ENCODE measurements around the gene DSG3.

DSG3 gene

GRCh38 chr18:31491586-31491985 is 44.0 kb downstream of the DSG3 start:
- no peak overlapping the region for H2BK15ac ChIP-seq (ENCODE audit: low read length)
- no peak overlapping the region for H3K18ac ChIP-seq (ENCODE audit: low read length)
- no peaks in the 10 kb centered on the region for H3K79me1 ChIP-seq (ENCODE audit: low read depth, low read length)
- no peak overlapping the region for H3K27ac ChIP-seq (replicated peaks; ENCODE audit: low read length)
- no peak for DNase-seq (ENCODE audit: low spot score)
- H2BK120ac ChIP-seq (ENCODE audit: low read depth, low read length): no peak overlapping the region
- no peak overlapping the region for H3K23ac ChIP-seq (ENCODE audit: low read depth, low read length, poor library complexity)
- H2AFZ ChIP-seq (ENCODE audit: low read length): no peak overlapping the region
- H3K36me3 ChIP-seq (replicated peaks in 1 of 2; ENCODE audit: control insufficient read depth in 2 of 2, insufficient read depth in 2 of 2, low read length in 2 of 2): no peaks in the 10 kb centered on the region
- no peaks in the 10 kb centered on the region for H3K9me3 ChIP-seq (replicated peaks in 1 of 2; ENCODE audit: control insufficient read depth in 2 of 2, insufficient read depth in 1 of 2, low read depth in 1 of 2, low read length in 2 of 2)
- H2BK12ac ChIP-seq (ENCODE audit: low read length): no peak overlapping the region
- no peak overlapping the region for H4K8ac ChIP-seq (ENCODE audit: low read depth, low read length)
- peaks cover 0 to 29% (median 0%) of the 10 kb centered on the region in 3 experiments for H3K27me3 ChIP-seq (ENCODE audit: control insufficient read depth in 3 of 3, insufficient read depth in 3 of 3, low read depth in 1 of 3, low read length in 3 of 3)
- H2BK5ac ChIP-seq (ENCODE audit: low read length): no peak overlapping the region
- H3K14ac ChIP-seq (ENCODE audit: low read length): no peak overlapping the region
- no peak overlapping the region for H3K4me3 ChIP-seq (ENCODE audit: low read length in 2 of 2)
- no peak overlapping the region for H4K91ac ChIP-seq (ENCODE audit: low read depth, low read length, poor library complexity)
- H3K4ac ChIP-seq (ENCODE audit: low read length): no peak overlapping the region
- no peaks in the 10 kb centered on the region for H3K4me1 ChIP-seq (ENCODE audit: control insufficient read depth in 2 of 2, insufficient read depth in 1 of 2, low read depth in 1 of 2, low read length in 2 of 2)
- H3K9ac ChIP-seq (ENCODE audit: low read depth, low read length, poor library complexity): no peak overlapping the region
- H3K4me2 ChIP-seq (ENCODE audit: insufficient read depth, low read length, poor library complexity, severe bottlenecking): no peak overlapping the region
- H2AK5ac ChIP-seq (ENCODE audit: low read depth, low read length): no peak overlapping the region

GRCh38 chr18:31492671-31493070 is 45.1 kb downstream of the DSG3 start:
- Histone ChIP-seq H2BK15ac (ENCODE audit: low read length) (no peak overlapping the region), H3K36me3 (replicated peaks in 1 of 2; ENCODE audit: control insufficient read depth in 2 of 2, insufficient read depth in 2 of 2, low read length in 2 of 2) (no peaks in the 10 kb centered on the region), H2BK12ac (ENCODE audit: low read length) (no peak overlapping the region), H3K27ac (replicated peaks; ENCODE audit: low read length) (no peak overlapping the region), H3K14ac (ENCODE audit: low read length) (no peak overlapping the region), H2AK5ac (ENCODE audit: low read depth, low read length) (no peak overlapping the region), H4K8ac (ENCODE audit: low read depth, low read length) (no peak overlapping the region), H3K18ac (ENCODE audit: low read length) (no peak overlapping the region), H3K9me3 (replicated peaks in 1 of 2; ENCODE audit: control insufficient read depth in 2 of 2, insufficient read depth in 1 of 2, low read depth in 1 of 2, low read length in 2 of 2) (no peaks in the 10 kb centered on the region), H3K4me2 (ENCODE audit: insufficient read depth, low read length, poor library complexity, severe bottlenecking) (no peak overlapping the region), H3K79me1 (ENCODE audit: low read depth, low read length) (no peaks in the 10 kb centered on the region), H3K23ac (ENCODE audit: low read depth, low read length, poor library complexity) (no peak overlapping the region), H2BK120ac (ENCODE audit: low read depth, low read length) (no peak overlapping the region), H3K27me3 (ENCODE audit: control insufficient read depth in 3 of 3, insufficient read depth in 3 of 3, low read depth in 1 of 3, low read length in 3 of 3) (peaks cover 0 to 40% (median 0%) of the 10 kb centered on the region in 3 experiments), H4K91ac (ENCODE audit: low read depth, low read length, poor library complexity) (no peak overlapping the region), H3K4me1 (ENCODE audit: control insufficient read depth in 2 of 2, insufficient read depth in 1 of 2, low read depth in 1 of 2, low read length in 2 of 2) (no peaks in the 10 kb centered on the region), H2BK5ac (ENCODE audit: low read length) (no peak overlapping the region), H2AFZ (ENCODE audit: low read length) (no peak overlapping the region), H3K4me3 (ENCODE audit: low read length in 2 of 2) (no peak overlapping the region), H3K9ac (ENCODE audit: low read depth, low read length, poor library complexity) (no peak overlapping the region), H3K4ac (ENCODE audit: low read length) (no peak overlapping the region)
- DNase-seq (ENCODE audit: low spot score): no peak
- WGBS, 2 donors (ENCODE audit: extremely low coverage in 2 of 2, insufficient read length in 2 of 2, insufficient replicate concordance in 1 of 2): no CpG with 5 or more reads among the region's 9 CpGs

GRCh38 chr18:31493171-31493570 is 45.6 kb downstream of the DSG3 start:
- no peak overlapping the region for H2BK12ac ChIP-seq (ENCODE audit: low read length)

GRCh38 chr18:31493941-31494340 is 46.4 kb downstream of the DSG3 start:
- Histone ChIP-seq H3K4me3 (ENCODE audit: low read length in 2 of 2) (no peak overlapping the region), H2AFZ (ENCODE audit: low read length) (no peak overlapping the region), H3K36me3 (replicated peaks in 1 of 2; ENCODE audit: control insufficient read depth in 2 of 2, insufficient read depth in 2 of 2, low read length in 2 of 2) (no peaks in the 10 kb centered on the region), H2BK12ac (ENCODE audit: low read length) (no peak overlapping the region), H2BK5ac (ENCODE audit: low read length) (no peak overlapping the region), H3K4me1 (ENCODE audit: control insufficient read depth in 2 of 2, insufficient read depth in 1 of 2, low read depth in 1 of 2, low read length in 2 of 2) (no peaks in the 10 kb centered on the region), H3K4me2 (ENCODE audit: insufficient read depth, low read length, poor library complexity, severe bottlenecking) (no peak overlapping the region), H2BK15ac (ENCODE audit: low read length) (no peak overlapping the region), H3K9ac (ENCODE audit: low read depth, low read length, poor library complexity) (no peak overlapping the region), H3K18ac (ENCODE audit: low read length) (no peak overlapping the region), H2BK120ac (ENCODE audit: low read depth, low read length) (no peak overlapping the region), H3K14ac (ENCODE audit: low read length) (no peak overlapping the region), H3K23ac (ENCODE audit: low read depth, low read length, poor library complexity) (no peak overlapping the region), H3K27ac (replicated peaks; ENCODE audit: low read length) (no peak overlapping the region), H3K4ac (ENCODE audit: low read length) (no peak overlapping the region), H4K8ac (ENCODE audit: low read depth, low read length) (no peak overlapping the region), H3K27me3 (ENCODE audit: control insufficient read depth in 3 of 3, insufficient read depth in 3 of 3, low read depth in 1 of 3, low read length in 3 of 3) (peaks cover 0 to 51% (median 0%) of the 10 kb centered on the region in 3 experiments), H3K9me3 (replicated peaks in 1 of 2; ENCODE audit: control insufficient read depth in 2 of 2, insufficient read depth in 1 of 2, low read depth in 1 of 2, low read length in 2 of 2) (no peaks in the 10 kb centered on the region), H2AK5ac (ENCODE audit: low read depth, low read length) (no peak overlapping the region), H4K91ac (ENCODE audit: low read depth, low read length, poor library complexity) (no peak overlapping the region), H3K79me1 (ENCODE audit: low read depth, low read length) (no peaks in the 10 kb centered on the region)
- DNase-seq (ENCODE audit: low spot score): no peak

More at GRCh38 chr18:31493171-31493570, 45.6 kb downstream of the DSG3 start:
- Histone ChIP-seq H3K9ac (ENCODE audit: low read depth, low read length, poor library complexity) (no peak overlapping the region), H3K18ac (ENCODE audit: low read length) (no peak overlapping the region), H4K8ac (ENCODE audit: low read depth, low read length) (no peak overlapping the region), H3K14ac (ENCODE audit: low read length) (no peak overlapping the region), H2AFZ (ENCODE audit: low read length) (no peak overlapping the region), H2AK5ac (ENCODE audit: low read depth, low read length) (no peak overlapping the region), H3K27ac (replicated peaks; ENCODE audit: low read length) (no peak overlapping the region), H3K27me3 (ENCODE audit: control insufficient read depth in 3 of 3, insufficient read depth in 3 of 3, low read depth in 1 of 3, low read length in 3 of 3) (peaks cover 0 to 43% (median 0%) of the 10 kb centered on the region in 3 experiments), H3K4me3 (ENCODE audit: low read length in 2 of 2) (no peak overlapping the region), H3K23ac (ENCODE audit: low read depth, low read length, poor library complexity) (no peak overlapping the region), H3K4me2 (ENCODE audit: insufficient read depth, low read length, poor library complexity, severe bottlenecking) (no peak overlapping the region), H3K4ac (ENCODE audit: low read length) (no peak overlapping the region), H2BK5ac (ENCODE audit: low read length) (no peak overlapping the region), H3K36me3 (replicated peaks in 1 of 2; ENCODE audit: control insufficient read depth in 2 of 2, insufficient read depth in 2 of 2, low read length in 2 of 2) (no peaks in the 10 kb centered on the region), H2BK120ac (ENCODE audit: low read depth, low read length) (no peak overlapping the region), H3K79me1 (ENCODE audit: low read depth, low read length) (no peaks in the 10 kb centered on the region), H3K4me1 (ENCODE audit: control insufficient read depth in 2 of 2, insufficient read depth in 1 of 2, low read depth in 1 of 2, low read length in 2 of 2) (no peaks in the 10 kb centered on the region), H2BK15ac (ENCODE audit: low read length) (no peak overlapping the region), H3K9me3 (replicated peaks in 1 of 2; ENCODE audit: control insufficient read depth in 2 of 2, insufficient read depth in 1 of 2, low read depth in 1 of 2, low read length in 2 of 2) (no peaks in the 10 kb centered on the region), H4K91ac (ENCODE audit: low read depth, low read length, poor library complexity) (no peak overlapping the region)
- no CpG with 5 or more reads among the region's 7 CpGs for WGBS, 2 donors (ENCODE audit: extremely low coverage in 2 of 2, insufficient read length in 2 of 2, insufficient replicate concordance in 1 of 2)
- DNase-seq (ENCODE audit: low spot score): no peak
